Transverse colon (tissue), 4 donors: ENCODE data around the gene ZNF397.

Source experiments
- CTCF ChIP-seq, 5 experiments: fragments of 200-600 bp in 3 of 5; fragments of 450-650 bp in 2 of 5; sonication (generic) in 3 of 5; IDR thresholded peaks; 1 replicate in 2 of 5; 2 replicates in 3 of 5; pipeline ENCODE4 v1.5.1; 2016 to 2017; ENCODE audit warnings: antibody characterized with exemption in 5 of 5, inconsistent platforms in 3 of 5, mild to moderate bottlenecking in 2 of 5, moderate library complexity in 1 of 5
- POLR2A ChIP-seq: fragments of 450-650 bp; IDR thresholded peaks from one replicate; pipeline ENCODE4 v1.6.1; 2016; ENCODE audit warnings: antibody characterized with exemption, mild to moderate bottlenecking, moderate library complexity
- POLR2AphosphoS5 ChIP-seq, 3 donors: sonication (generic); formaldehyde crosslinking; IDR thresholded peaks; one replicate each; pipeline ENCODE4 v1.6.1; 2016; ENCODE audit warnings: antibody characterized with exemption in 3 of 3

DNA sequence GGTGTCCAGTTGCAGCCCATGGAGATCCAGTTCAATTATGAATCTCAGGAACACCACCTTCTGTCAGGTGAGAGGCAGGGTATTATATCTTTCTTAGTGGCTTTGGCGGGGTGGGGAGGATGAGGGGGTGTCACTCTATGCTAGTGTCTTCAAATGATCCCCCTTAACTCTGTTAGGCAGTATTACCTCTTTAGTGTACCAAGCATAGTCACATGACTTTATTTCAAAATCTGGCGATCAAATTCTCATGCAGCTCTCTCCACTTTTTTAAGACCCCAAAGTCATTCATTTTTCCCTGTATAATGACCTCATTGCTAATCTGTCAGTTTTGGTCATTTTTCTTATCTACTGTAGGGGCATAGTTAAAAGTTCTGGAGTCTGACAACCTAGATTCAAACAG lies 50.3 kb downstream of the ZNF397 start:
- TF ChIP-seq POLR2A = no peak
- no peak for TF ChIP-seq CTCF (IDR thresholded peaks at IDR 0.05)
- no peak for TF ChIP-seq POLR2AphosphoS5 (IDR thresholded peaks at IDR 0.05)
